Upper lobe of left lung (tissue), 4 donors: ENCODE measurements around the gene PIM1.

Source experiments
- CTCF ChIP-seq, 6 experiments: fragments of 450-650 bp in 4 of 6; fragments of 200-600 bp in 2 of 6; sonication (generic) in 2 of 6; IDR thresholded peaks; one replicate each; pipeline ENCODE4 v1.5.1; 2016 to 2019; ENCODE audit warnings: antibody characterized with exemption in 6 of 6
- POLR2AphosphoS5 ChIP-seq, 2 donors: sonication (generic); formaldehyde crosslinking; IDR thresholded peaks; one replicate each; pipeline ENCODE4 v1.5.1; 2017; ENCODE audit warnings: antibody characterized with exemption in 2 of 2

- TF ChIP-seq CTCF (IDR thresholded peaks at IDR 0.05) (no peak), POLR2AphosphoS5 (IDR thresholded peaks at IDR 0.05) (no peak)
Measured at GRCh38 chr6:37221585-37222124, 51.7 kb downstream of the PIM1 start.
